Measurements from ENCODE around the gene AIMP1. TPM values are rescaled to one million over a fixed set of nuclear protein-coding genes. Genes with fewer than 3 reads are reported as not detected.

Gene AIMP1
- 39.7 to 48.3 TPM (median 44.7 TPM) in 5 replicates for total RNA-seq (2022; extraction: Qiagen RNA extraction; ENCODE audit: low read depth)

GRCh38 chr4:106315968-106316772, at the start of gene AIMP1, which contains the start of gene TBCK:
TSS of gene AIMP1 (plus strand) at chr4:106316550. CDS start at chr4:106325010, 8,460 bp downstream.
TSS of gene TBCK (minus strand) at chr4:106316209. CDS start at chr4:106308960, 7,249 bp downstream.

GRCh38 chr4:106368678-106369077, 52.3 kb downstream of the AIMP1 start, which contains the start of gene GIMD1:
TSS of gene GIMD1 (minus strand) at chr4:106368778. CDS start at chr4:106367435, 1,343 bp downstream.

Other genes starting within 250 kb of the AIMP1 start
- 1.8 to 2.4 TPM (median 2.4 TPM) in 5 replicates for gene TBCK, start 341 bp upstream of the AIMP1 start, total RNA-seq (2022; extraction: Qiagen RNA extraction; ENCODE audit: low read depth)
- not detected in 5 replicates for gene GIMD1, start 52.2 kb downstream of the AIMP1 start, total RNA-seq (2022; extraction: Qiagen RNA extraction; ENCODE audit: low read depth)